Fibroblast of peridontal ligament (primary cell): Measurements from ENCODE around the gene WNT9B.
"Not testable (repeated sequence)": the region's sequence is repeated elsewhere in the genome, so short reads cannot be mapped to it uniquely, and the experiment has no call there.

Experiments
- DNase-seq: peaks from one replicate; pipeline ENCODE4 v3.0.0-alpha.2; 2010; ENCODE audit errors: extremely low read depth

The WNT9B gene

DNA sequence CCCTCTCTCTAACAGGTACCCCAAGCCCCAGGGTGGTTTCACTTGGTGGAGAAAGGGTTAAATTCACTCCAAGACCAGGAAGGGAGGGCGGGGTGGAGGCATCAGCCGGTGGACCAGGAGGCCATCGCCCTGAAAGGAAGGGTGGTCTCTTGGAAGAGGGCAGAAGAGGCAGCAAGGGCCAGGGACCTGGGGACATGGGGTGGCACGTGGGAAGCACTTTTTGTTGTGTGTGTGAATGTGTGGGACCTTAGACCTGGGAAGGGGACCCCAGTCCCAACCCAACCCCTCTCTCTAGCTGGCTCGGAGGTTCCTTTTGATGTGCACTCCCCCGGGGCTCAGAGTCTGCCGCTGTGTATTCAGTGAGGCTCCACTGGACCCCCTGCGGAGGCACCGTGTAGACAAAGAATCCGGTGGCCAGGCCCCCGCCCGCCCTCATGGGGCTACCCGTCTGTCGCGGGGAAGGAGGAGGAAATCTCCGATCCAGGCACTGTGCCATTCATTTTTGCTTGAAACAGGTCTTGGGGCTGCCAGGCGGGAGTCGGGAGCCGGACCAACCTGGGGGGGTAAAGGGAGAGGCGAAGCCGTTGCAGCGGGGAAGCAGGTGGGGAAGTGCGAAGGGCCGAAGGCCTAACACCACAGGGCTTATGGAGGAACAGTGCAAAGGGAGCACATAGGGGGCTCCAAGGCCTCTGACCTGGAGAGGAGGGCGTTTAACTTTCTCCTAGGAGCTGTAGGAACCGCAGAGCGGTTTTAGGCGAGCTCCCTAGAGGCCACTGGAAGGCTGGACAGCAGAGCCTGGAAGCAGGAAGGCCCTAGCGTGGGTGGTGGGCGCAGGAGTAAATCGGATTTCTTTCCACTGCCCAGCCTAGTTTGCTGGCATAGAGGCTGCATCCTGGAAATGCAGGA, 29.6 kb upstream of the WNT9B start:
- DNase-seq = no peak

DNA sequence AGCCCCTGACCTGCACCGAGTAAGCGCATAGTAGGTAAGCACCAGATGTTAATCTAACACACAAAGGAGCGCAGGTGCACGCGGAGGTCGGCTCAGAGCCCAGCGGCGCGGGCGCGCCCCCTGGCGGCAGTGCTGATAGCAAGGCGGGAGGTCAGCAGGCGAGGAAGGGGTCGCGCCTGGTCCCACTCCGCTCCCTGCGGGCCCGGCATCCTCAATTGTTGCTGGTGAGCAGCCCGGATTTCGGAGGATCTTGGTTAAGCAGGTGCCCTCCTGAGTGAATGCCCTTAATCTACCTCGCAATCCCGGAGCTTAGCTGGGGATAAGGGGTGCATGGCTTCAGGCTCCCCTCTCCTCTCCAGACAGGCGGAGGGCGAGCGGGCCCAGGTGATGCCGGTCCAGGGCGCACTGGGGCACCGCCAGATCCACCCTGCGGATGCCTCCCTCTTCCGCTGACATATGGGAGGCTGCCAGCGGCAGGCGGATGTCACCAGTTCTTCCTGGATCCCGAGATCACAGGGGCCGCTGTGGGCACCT, 28.9 kb upstream of the WNT9B start:
- no peak for DNase-seq

DNA sequence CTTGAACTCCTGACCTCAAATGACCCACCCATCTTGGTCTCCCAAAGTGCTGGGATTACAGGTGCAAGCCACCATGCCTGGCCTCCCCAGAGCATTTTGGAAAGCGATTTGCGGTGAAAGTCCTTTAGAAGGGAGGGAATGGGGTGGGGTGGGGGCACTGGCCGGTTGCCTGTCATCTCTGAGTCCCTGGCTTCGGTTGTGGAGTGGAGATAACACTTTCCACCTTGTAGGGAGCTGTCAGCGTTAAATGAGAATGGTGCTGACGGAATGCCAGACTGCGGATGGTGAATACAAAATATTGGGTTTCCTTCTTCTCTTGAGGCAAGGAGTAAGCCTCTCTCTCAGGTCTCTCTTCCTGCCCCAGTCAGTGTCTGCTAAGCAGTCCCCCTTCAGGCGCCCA, 27.7 kb upstream of the WNT9B start:
- DNase-seq = no peak

DNA sequence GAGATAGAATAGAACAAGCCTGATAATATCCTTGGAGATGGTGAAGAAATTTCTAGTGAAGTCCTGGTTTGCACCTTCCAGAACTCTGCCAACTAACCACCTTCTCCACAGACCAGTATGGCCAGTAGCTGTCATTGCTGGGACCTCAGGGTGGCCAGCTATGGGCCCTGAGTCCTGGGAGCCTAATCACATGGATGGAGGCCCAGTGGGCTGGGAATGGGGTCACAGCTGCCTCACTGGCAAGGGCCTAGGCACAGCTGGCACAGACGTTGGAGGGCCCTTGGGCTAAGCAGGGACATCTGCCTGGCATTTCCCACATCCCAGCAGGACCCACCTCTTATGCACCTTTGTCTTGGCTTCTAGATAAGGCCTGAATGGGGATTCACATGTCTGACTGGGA, 25.3 kb upstream of the WNT9B start:
- DNase-seq = no peak

DNA sequence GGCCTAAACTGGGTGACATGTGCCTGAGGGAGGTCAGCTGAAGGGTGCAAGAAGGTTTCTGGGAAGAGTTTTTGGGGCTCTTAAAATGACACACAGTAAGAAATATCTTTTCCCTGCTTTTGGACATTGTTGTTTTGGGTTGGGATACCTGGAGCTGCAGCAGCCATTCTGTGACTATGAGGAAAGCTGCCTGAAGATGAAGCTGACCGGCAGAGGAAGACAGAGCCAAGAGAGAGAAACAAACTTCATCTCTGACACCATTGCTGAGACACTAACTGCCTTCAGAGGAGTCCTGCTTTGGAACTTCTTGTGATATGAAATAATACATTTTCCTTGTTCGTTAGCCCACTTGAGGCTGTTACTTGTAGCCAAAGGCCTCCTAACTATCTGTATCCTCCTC, 24.1 kb upstream of the WNT9B start:
- DNase-seq = no peak

DNA sequence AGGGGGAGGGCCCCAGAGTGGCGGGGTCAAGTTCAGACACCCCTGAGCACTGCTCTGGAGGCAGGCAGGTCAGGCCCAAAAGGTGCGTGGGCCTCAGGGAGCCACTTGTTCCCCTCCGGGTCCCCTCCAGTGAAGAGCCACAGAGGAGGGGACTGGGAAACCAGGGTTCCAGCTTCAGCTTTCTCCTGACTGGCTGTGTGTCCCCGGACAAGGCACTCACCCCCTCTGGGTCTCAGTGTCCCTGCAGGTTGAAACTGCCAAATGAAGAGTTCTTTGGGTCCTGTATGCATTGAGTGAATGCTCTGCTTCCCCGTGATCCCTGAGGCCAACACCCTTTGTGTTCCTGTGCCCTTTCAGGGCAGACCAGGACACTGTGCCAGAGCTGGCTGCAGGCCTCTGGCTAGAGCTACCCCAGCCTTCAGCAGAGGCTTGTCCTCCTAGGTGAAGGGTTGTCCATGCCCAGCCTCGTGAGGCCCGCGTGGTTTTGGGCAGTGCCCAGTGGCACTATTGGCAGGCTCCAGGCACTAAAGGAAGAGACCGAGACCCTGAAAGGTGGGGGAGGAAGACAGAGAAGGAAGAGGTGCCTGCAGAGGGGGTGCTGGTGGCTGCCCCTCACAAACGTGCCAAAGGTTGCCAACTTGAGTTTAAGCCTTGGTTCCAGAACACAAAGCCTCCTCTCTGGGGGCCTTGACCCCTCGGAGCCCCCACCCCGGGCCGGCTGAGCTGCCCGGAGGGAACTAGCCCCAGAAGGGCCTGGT, 19.6 kb upstream of the WNT9B start:
- no peak for DNase-seq

DNA sequence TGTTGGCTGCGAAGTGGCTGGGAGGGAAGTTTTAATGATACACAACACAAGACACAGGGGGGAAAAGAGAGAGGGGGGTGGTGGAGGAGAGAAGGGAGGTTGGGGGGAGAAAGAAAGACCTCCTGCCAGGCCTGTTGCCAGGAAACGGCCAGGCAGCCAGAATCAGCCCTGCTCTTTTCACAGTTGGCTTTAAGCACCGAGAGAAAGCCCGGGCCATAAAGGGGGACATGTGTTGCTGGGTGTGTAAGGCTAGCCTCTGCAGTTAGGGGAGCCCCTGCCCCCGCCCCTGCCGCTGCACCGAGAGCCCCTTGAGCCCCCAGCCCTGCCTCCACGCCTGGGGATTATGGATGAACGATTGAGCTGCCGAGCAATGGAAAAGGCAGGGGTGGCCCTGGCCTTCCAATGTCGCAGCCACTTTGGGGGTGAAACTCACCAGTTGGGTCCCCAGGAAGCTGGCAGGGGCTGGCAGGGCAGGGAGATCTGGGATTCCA, 19.0 kb upstream of the WNT9B start:
- no peak for DNase-seq

DNA sequence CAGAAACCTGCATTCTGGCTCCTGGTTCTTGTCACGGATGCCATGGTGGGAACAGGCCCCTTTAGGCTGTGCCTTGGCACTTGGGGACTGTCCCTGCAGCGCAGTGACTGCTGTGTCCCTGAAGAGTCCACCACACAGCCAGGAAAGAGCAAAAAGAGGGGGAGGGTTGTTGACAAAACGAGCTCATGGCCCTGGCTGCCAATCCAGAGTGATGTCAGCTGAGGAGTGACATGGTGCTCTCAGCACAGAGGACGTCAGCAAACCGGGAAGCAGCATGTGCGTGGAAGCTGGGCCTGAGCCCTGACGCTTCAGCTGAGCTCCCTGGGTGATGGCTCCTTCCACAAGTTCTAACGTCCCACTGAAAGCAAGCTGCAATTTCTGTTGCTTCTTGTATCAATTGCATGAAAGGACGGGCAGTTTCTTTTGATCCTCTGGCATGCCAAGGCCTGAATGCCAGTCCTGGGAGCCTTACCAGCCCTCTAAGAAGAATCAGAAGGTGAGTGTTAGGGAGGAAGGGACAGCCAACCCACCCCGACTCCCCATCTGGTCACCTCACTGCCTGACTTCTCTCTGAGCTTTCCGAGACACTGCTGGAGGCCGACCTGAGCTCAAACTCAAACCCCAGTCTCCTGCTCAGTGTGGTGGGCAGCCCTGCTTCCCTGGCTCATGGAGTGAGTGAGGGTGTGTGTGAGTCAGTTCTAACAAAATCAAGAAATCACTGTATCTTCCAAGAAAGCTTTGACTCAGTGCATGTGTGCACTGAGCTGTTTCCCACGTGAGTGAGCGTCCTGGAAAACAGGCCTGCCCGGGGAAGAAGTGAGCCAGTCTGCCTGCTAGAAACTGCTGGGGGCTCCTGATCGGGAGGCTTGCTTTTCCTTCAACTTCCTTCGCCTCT, 18.2 kb upstream of the WNT9B start:
- peak; percentile 69 for DNase-seq

DNA sequence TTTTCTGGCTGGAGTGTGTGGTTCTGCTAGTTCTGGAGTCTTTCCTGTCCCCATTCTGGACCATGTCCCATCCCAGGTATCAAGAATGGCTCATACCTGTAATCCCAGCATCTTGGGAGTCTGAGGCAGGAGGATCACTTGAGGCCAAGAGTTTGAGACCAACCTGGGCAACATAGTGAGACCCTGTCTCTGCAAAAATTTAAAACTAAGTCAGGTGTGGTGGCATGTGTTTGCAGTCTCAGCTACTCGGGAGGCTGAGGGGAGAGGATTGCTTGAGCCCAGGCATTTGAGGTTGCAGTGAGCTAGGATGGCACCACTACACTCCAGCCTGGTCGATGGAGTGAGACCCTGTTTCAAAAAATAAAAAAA, 17.6 kb upstream of the WNT9B start:
- DNase-seq = no peak

DNA sequence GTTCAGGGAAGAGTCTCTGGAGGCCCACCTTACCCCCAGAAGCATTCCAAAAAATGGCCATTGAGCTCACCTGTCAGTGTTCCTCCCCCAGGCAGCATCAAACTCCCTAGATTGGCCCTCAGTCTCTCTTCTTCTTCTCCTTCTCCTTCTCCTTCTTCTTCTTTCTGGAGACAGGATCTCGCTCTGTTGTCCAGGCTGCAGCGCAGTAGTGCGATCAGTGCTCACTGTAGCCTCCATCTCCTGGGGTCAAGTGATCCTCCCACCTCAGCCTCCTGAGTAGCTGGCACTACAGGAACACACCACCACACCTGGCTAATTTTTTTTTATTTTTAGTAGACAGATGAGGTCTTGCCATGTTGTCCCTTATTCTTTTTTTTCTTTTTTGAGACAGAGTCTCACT, 16.5 kb upstream of the WNT9B start:
- no peak for DNase-seq

DNA sequence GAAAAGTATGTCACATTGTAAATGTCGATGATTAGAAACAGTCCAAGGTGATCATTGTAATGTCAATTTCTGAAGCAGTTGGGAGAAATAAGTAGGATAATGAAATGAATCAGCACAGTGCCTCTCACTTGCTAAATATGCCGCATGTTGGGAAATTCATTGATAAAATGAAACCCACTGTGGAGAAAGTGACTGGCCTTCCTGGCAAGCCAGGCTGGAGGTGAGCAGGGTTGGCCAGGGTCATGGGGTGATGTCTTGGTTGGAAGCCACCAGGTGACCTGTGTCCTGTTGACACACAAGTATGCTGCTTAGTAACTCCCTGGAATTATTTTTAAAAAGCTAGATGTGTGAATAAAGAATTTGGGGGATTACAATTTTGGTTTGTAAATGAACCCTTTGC, 14.9 kb upstream of the WNT9B start:
- no peak for DNase-seq

DNA sequence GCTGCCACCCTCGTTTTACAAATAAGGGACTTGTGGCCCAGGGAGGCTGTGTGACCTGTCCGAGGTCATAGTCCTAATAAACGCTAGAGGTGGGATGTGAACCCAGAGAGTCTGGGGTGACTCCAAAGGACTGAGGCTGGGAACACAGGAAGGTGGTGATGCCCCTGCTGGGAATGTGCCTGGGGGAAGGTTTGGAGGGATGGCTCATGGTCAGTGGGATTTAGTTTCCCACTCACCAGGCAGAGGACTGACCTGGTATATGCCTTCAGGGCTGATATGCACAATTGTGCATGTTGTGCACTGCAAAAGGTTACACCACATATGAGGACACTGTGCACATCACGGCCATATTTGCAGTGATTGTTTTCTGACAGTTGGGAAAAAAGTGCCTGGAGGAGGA, 13.9 kb upstream of the WNT9B start:
- no peak for DNase-seq

DNA sequence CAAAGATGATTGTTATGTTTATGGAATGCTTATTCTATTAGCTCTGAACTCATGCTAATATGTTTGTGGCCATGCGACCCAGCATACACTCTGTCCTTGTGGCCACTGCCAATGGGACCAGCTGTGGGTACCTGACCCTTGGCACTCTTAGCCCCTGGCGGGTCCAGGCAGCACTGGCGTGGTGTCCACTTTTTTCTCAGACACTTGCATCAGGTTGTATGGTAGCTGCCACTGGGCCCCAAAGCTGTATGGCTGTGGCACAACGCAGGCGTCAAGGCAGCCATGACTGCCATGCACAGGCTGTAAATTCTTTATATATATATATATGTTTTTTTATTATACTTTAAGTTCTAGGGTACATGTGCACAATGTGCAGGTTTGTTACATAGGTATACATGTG, 12.2 kb upstream of the WNT9B start:
- no peak for DNase-seq

DNA sequence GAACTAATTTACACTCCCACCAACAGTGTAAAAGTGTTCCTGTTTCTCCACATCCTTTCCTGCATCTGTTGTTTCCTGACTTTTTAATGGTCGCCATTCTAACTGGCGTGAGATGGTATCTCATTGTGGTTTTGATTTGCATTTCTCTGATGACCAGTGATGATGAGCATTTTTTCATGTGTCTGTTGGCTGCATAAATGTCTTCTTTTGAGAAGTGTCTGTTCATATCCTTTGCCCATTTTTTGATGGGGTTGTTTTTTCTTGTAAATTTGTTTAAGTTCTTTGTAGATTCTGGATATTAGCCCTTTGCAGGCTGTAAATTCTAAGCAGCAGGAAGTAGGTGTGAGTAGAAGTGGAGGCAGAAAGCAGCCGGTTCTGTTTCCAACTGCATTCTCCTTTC, 10.8 kb upstream of the WNT9B start:
- not testable (repeated sequence) for DNase-seq

DNA sequence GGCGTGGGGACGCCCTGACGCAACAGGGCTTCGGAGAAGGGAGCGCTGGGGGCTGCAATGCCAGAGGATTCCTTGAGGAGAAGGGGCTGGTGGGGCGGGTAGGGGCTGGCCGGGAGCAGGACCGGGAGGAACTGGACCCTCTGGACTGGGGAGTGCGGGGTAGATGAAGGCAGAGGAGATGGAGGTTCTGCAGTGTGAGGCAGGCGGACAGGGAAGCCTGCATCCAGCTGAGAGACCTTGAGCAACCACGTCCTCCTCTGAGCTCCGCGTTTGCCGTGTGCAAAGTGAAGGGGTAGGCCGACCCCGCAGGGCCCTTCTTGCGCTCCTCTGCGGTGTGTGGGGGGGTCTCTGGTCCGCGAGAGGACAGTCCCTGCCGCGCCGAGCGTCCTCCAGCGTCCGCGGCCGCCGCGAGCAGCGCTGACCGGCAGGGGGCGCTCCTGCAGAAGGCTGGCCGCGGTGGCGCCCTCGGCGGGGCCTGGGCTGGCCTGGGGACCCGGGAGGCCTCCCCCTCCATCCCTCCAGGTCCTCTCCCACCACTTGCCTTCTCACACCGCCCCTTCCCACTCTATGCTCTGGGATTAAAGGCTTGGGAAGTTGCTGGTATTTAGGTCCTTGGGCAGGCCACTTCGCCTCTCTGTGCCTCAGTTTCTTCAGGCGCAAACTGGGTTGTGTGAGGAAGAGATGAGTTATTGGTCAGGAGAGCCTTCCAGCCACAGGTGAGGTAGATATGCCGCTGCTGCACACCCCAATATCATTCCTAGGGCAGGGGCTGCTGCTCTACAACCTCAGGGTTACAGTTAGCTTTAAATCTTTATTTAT, 9.6 kb upstream of the WNT9B start:
- DNase-seq = no peak

DNA sequence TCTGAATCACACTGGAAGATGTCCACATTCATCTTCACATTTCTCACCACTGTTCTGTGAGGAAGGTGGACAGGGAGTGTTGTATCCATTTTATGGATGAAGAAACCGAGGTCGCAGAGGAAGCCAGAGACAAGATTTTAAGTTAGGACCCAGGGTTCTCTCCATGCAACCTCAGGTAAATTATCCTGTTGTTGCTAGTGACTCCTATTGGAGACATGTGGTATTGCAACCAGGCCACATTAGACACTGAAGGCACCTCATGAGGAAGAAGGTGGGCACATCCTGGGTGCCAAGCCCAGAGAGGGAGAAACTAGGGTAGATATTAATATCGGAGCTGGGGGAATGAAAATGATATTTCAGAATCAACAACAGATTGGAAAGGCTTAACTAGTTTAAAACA, 8.5 kb upstream of the WNT9B start:
- DNase-seq = no peak

DNA sequence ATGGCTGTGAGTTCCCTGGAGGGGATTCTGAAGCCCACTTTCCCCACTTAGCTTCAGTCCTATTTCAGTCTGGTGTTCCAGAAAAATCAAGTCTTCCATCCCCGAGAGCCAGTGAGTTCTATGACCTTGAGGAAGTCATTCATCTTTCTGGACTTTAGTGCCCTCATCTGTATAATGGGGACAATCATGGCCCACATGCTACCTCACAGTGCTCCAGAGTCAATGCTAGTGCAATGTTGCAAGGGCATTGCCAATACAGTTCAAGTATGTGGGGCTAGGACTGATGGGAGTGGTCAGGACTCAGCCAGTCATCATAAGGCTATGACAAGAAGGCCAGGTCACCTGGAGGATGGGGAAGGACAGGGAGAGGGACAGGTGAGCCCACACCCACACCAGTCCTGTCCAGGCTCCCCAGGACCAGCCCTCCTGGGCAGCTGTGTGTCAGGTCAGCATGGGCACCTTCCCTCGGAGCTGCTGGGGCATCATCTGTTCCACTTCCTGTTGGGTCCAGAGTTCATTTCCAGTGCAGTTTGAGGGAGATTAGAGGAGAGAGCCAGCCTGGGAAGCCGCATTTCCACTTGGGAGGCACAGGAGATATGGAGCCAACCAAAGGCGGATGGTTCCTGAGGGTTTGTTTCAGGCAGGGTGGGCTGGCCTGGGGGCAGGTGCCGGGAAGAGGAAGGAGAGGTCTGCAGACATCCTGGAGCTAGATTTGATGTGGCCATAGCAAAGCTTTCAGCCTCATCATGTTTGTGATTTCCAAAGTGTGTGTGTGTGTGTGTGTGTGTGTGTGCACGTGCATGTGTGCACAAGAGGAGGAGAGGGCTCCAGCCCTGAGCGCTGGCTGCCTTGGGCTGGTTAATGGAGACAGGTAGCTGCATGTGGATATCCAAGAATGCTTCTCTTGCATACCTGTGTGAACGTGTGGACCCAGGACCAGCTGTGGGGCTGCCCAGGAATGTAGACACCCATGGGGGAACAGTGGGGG, 3.9 kb upstream of the WNT9B start:
- no peak for DNase-seq

DNA sequence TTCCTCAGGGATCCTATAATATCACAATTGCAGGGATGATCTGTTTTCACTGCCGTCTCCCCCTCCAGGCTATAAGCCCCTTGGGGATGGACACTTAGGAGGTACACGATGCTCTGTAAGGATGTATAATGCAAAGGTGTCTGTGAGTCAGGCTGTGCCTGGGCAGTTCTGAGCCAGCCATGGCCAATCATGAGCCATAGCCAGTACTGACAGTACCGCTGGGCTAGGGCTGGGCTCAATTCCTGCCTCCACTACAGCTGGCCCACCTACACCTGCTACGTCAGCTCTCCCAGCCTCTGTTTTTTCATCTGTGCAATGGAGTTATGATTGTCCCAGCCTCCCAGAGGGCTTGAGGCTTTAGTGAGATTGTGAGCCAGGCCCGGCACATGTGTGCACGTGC, 2.8 kb upstream of the WNT9B start:
- no peak for DNase-seq

DNA sequence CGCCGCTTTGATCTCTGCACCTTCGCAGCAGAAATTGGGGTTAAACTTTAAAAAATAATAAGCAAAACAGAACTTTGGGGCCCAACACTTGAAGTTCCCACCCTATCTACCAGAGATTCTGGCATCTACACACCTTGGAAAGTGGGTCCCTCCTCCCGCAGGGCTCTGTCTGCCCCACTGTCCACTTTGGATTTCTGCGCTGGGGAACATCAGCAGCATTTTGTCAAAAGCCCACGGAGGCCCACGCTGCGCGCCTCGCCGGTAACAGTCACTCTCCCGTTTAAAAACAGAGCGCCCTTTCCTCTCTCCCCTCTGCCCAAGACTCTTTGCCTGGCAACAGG, 725 bp upstream of the WNT9B start:
- no peak for DNase-seq

DNA sequence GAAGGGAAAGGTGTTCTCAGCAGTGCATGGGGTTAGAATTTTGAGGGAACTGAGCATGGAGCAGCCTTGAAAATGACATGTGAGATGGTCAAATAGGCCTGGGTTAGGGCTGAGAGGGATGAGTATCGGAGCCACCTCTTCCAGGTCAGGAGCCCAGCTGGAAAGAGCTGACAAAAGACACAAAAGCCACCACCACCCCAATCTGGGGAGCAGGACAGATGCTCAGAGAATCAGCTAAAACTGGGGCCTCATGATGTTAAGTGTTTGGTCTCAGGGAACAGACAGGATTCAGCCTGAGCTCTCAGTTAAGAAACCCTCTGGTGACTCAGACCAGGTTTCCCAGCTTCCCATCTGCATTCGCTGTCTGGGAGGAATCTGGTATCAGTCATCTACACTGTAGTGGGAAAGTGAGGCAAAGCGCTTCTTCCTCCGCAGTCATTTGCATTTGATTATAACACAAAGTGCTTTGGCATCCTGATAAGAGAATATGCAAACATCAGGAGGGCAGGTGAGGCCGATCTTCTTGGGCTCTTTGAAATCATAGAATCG, 2.6 kb downstream of the WNT9B start:
- no peak for DNase-seq
